H9 (cell line): Measurements from ENCODE around the gene NUP85. TPM values are rescaled to one million over a fixed set of nuclear protein-coding genes. Genes with fewer than 3 reads are reported as not detected.

Experiments used
- DNase-seq: peaks from one replicate; pipeline ENCODE4 v3.0.0-alpha.2; 2017
- H2AFZ ChIP-seq: one replicate; pipeline ENCODE4 v1.6.1; 2013; ENCODE audit warnings: mild to moderate bottlenecking, low read length, control low read depth, moderate library complexity
- H2AK5ac ChIP-seq: 2 replicates; pipeline ENCODE4 v1.6.1; 2013; ENCODE audit warnings: low read length, control low read depth, mixed read lengths; ENCODE audit not compliant: insufficient read length
- H2BK120ac ChIP-seq: one replicate; pipeline ENCODE4 v1.6.1; 2013; ENCODE audit warnings: low read depth, mild to moderate bottlenecking, low read length, control low read depth, inconsistent platforms; ENCODE audit not compliant: poor library complexity, severe bottlenecking
- H2BK12ac ChIP-seq: 2 replicates; pipeline ENCODE4 v1.6.1; 2013; ENCODE audit warnings: low read length, control low read depth, mixed read lengths, low read depth; ENCODE audit not compliant: insufficient read length
- H2BK15ac ChIP-seq: 2 replicates; pipeline ENCODE4 v1.6.1; 2013; ENCODE audit warnings: low read depth, low read length, control low read depth
- H2BK20ac ChIP-seq: one replicate; pipeline ENCODE4 v1.6.1; 2013; ENCODE audit warnings: low read depth, mild to moderate bottlenecking, low read length, control low read depth, inconsistent platforms; ENCODE audit not compliant: poor library complexity, severe bottlenecking
- H2BK5ac ChIP-seq: 2 replicates; pipeline ENCODE4 v1.6.1; 2013; ENCODE audit warnings: low read length, control low read depth, mixed read lengths; ENCODE audit not compliant: insufficient read length
- H3K14ac ChIP-seq: 2 replicates; pipeline ENCODE4 v1.6.1; 2013; ENCODE audit warnings: low read length, control low read depth; ENCODE audit not compliant: insufficient read depth
- H3K18ac ChIP-seq: 2 replicates; pipeline ENCODE4 v1.6.1; 2013; ENCODE audit warnings: low read depth, mild to moderate bottlenecking, mixed read lengths, low read length, control low read depth; ENCODE audit not compliant: insufficient read length
- H3K23ac ChIP-seq: 2 replicates; pipeline ENCODE4 v1.6.1; 2013; ENCODE audit warnings: low read length, control low read depth, mixed read lengths, low read depth; ENCODE audit not compliant: insufficient read length
- H3K23me2 ChIP-seq: 2 replicates; pipeline ENCODE4 v1.6.1; 2013; ENCODE audit warnings: low read depth, mild to moderate bottlenecking, mixed read lengths, low read length, control low read depth; ENCODE audit not compliant: insufficient read length, poor library complexity, severe bottlenecking
- H3K27ac ChIP-seq: 2 replicates; pipeline ENCODE4 v1.5.1; 2013; ENCODE audit warnings: low read length, control low read depth, mixed read lengths, low read depth; ENCODE audit not compliant: insufficient read length
- H3K27me3 ChIP-seq: 2 replicates; pipeline ENCODE4 v1.6.1; 2013; ENCODE audit warnings: low read length, control low read depth, inconsistent platforms; ENCODE audit not compliant: insufficient read depth
- H3K4ac ChIP-seq: 2 replicates; pipeline ENCODE4 v1.6.1; 2013; ENCODE audit warnings: low read depth, mild to moderate bottlenecking, control low read depth, inconsistent platforms, low read length, moderate library complexity
- H3K4me1 ChIP-seq: 2 replicates; pipeline ENCODE4 v1.6.1; 2013; ENCODE audit warnings: low read length, control low read depth, inconsistent platforms; ENCODE audit not compliant: insufficient read depth
- H3K4me2 ChIP-seq: 2 replicates; pipeline ENCODE4 v1.6.1; 2013; ENCODE audit warnings: low read length, control low read depth, mixed read lengths; ENCODE audit not compliant: insufficient read length, insufficient read depth
- H3K56ac ChIP-seq: 2 replicates; pipeline ENCODE4 v1.6.1; 2013; ENCODE audit warnings: low read depth, mild to moderate bottlenecking, mixed read lengths, low read length, control low read depth; ENCODE audit not compliant: insufficient read length
- H3K79me1 ChIP-seq: 2 replicates; pipeline ENCODE4 v1.6.1; 2013; ENCODE audit warnings: low read depth, mild to moderate bottlenecking, moderate library complexity, low read length, control low read depth, inconsistent platforms; ENCODE audit not compliant: insufficient read depth, poor library complexity, severe bottlenecking
- H3K79me2 ChIP-seq: 2 replicates; pipeline ENCODE4 v1.6.1; 2013; ENCODE audit warnings: low read length, control low read depth, inconsistent platforms; ENCODE audit not compliant: insufficient read depth
- H3K9ac ChIP-seq: 2 replicates; pipeline ENCODE4 v1.6.1; 2013; ENCODE audit warnings: low read length, control low read depth, mixed read lengths; ENCODE audit not compliant: insufficient read length; ENCODE audit errors: extremely low read depth
- H3K9me3 ChIP-seq: one replicate; pipeline ENCODE4 v1.6.1; 2013; ENCODE audit warnings: low read depth, low read length, inconsistent platforms; ENCODE audit not compliant: control insufficient read depth
- H3T11ph ChIP-seq: one replicate; pipeline ENCODE4 v1.6.1; 2013; ENCODE audit warnings: mild to moderate bottlenecking, low read length, control low read depth, inconsistent platforms
- H4K20me1 ChIP-seq: one replicate; pipeline ENCODE4 v1.6.1; 2013; ENCODE audit not compliant: control insufficient read depth, insufficient read length, insufficient read depth
- H4K5ac ChIP-seq: 2 replicates; pipeline ENCODE4 v1.6.1; 2013; ENCODE audit warnings: low read depth, mild to moderate bottlenecking, mixed read lengths, low read length, control low read depth; ENCODE audit not compliant: insufficient read length
- H4K8ac ChIP-seq: replicated peaks from 2 replicates; pipeline ENCODE4 v1.6.1; 2013; ENCODE audit warnings: low read length, control low read depth, mixed read lengths, low read depth; ENCODE audit not compliant: insufficient read length
- H4K91ac ChIP-seq: 2 replicates; pipeline ENCODE4 v1.6.1; 2013; ENCODE audit warnings: low read depth, mild to moderate bottlenecking, moderate library complexity, mixed read lengths, low read length, control low read depth; ENCODE audit not compliant: insufficient read length
- H3K27ac Mint-ChIP-seq, 3 experiments: 2 replicates in 2 of 3; 3 replicates in 1 of 3; pipeline ENCODE4 v1.8.0; 2020 to 2021; ENCODE audit warnings: mixed read lengths in 3 of 3, mild to moderate bottlenecking in 1 of 3, moderate library complexity in 1 of 3
- H3K27me3 Mint-ChIP-seq: 2 replicates; pipeline ENCODE4 v1.8.0; 2021; ENCODE audit warnings: low read depth, mild to moderate bottlenecking, moderate library complexity, mixed read lengths
- H3K36me3 Mint-ChIP-seq, 3 experiments: 2 replicates in 2 of 3; 3 replicates in 1 of 3; pipeline ENCODE4 v1.8.0; 2020 to 2021; ENCODE audit warnings: low read depth in 3 of 3, mixed read lengths in 3 of 3; ENCODE audit not compliant: insufficient read depth in 1 of 3
- H3K4me1 Mint-ChIP-seq, 2 experiments: 2 replicates each; pipeline ENCODE4 v1.8.0; 2020; ENCODE audit warnings: mixed read lengths in 2 of 2
- H3K4me3 Mint-ChIP-seq, 2 experiments: 2 replicates in 1 of 2; 3 replicates in 1 of 2; pipeline ENCODE4 v1.8.0; 2020 to 2021; ENCODE audit warnings: mild to moderate bottlenecking in 2 of 2, mixed read lengths in 2 of 2, moderate library complexity in 1 of 2
- H3K9me3 Mint-ChIP-seq, 2 experiments: 2 replicates in 1 of 2; 3 replicates in 1 of 2; pipeline ENCODE4 v1.8.0; 2020; ENCODE audit warnings: mild to moderate bottlenecking in 2 of 2, mixed read lengths in 2 of 2, moderate library complexity in 1 of 2
- whole genome bisulfite sequencing: extraction: QIAGEN DNeasy Blood & Tissue Kit; methylation state at CpG from one replicate; pipeline ENCODE4 v1.1.7; 2013; ENCODE audit warnings: missing lambda C conversion rate, low lambda C conversion rate, mixed read lengths; ENCODE audit not compliant: insufficient read length; ENCODE audit errors: extremely low coverage; 5-methylcytosine and 5-hydroxymethylcytosine counted together
- total RNA-seq: library from RNA; stranded (reverse); gene quantifications from 2 replicates; pipeline ENCODE4 v1.2.1, GENCODE V29; 2021
- TF ChIP-seq, protein P1 (sequence below): fragments of 200-600 bp; sonication (generic); conservative IDR thresholded peaks from 3 replicates; pipeline ENCODE4 v1.8.0; 2021; ENCODE audit warnings: antibody characterized with exemption, mild to moderate bottlenecking

The NUP85 gene
- total RNA-seq, 1 experiment from 2014 or later, result 145 TPM

DNA sequence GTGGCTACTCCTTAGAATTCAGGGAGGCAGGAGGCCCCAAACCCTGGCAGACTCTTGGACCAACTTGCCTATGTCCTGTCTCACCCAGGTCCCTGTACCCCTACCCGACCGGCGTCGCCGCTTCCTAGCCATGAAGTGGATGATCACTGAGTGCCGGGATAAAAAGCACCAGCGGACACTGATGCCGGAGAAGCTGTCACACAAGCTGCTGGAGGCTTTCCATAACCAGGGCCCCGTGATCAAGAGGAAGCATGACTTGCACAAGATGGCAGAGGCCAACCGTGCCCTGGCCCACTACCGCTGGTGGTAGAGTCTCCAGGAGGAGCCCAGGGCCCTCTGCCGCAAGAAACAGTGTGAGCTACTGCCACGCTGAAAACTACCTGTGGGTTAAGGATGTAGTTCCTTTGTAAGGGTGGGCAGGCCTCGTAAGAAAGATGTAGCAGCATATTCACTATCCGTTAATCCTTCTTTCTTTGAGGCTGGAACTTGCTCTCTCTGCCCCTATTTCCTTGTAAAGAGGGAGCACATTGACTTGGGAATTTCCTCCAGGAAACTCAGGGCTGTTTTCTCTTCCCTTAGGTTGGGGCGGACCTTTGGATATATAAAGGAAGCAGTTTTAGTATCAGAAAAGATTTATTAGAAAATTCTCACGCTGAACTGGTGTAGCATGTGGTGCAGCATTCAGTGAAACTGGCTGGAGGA lies 60.3 kb downstream of the NUP85 start:
- no peak overlapping the region for H2AFZ ChIP-seq
- WGBS, result no CpG with 5 or more reads among the region's 17 CpGs
- Mint-ChIP-seq H3K27me3 (no peaks in the 10 kb centered on the region; the same call in 1 of the 2 replicates), H3K27ac (no peak overlapping the region), H3K4me3 (no peak overlapping the region), H3K36me3 (peaks cover 8 to 50% (median 50%) of the 10 kb centered on the region in 3 experiments; a peak in 6 of 7 replicates), H3K9me3 (no peaks in the 10 kb centered on the region), H3K4me1 (peaks cover 23 to 30% of the 10 kb centered on the region in 2 experiments)
- H4K20me1 ChIP-seq, result no peaks in the 10 kb centered on the region
- no peak overlapping the region for H2BK20ac ChIP-seq
- no peak overlapping the region for H3K14ac ChIP-seq
- H2AK5ac ChIP-seq, result no peak overlapping the region
- H2BK120ac ChIP-seq, result no peak overlapping the region
- H3K79me1 ChIP-seq, result no peaks in the 10 kb centered on the region
- H3K23me2 ChIP-seq, result peaks cover 14% of the 10 kb centered on the region
- H3K9me3 ChIP-seq, result no peaks in the 10 kb centered on the region
- H2BK15ac ChIP-seq, result no peak overlapping the region
- H3K9ac ChIP-seq, result no peak overlapping the region
- no peak overlapping the region for H3K18ac ChIP-seq
- H3K56ac ChIP-seq, result no peak overlapping the region
- H3K4me2 ChIP-seq, result no peak overlapping the region
- H4K8ac ChIP-seq, result no peak overlapping the region
- H3K79me2 ChIP-seq, result peaks cover 4% of the 10 kb centered on the region; the same call in 1 of the 2 replicates
- no peak overlapping the region for H2BK12ac ChIP-seq
- DNase-seq, result no peak
- no peak overlapping the region for H4K5ac ChIP-seq
- H3K23ac ChIP-seq, result no peak overlapping the region
- H2BK5ac ChIP-seq, result no peak overlapping the region
- no peak overlapping the region for H3K4ac ChIP-seq
- TF ChIP-seq, protein P1, sequence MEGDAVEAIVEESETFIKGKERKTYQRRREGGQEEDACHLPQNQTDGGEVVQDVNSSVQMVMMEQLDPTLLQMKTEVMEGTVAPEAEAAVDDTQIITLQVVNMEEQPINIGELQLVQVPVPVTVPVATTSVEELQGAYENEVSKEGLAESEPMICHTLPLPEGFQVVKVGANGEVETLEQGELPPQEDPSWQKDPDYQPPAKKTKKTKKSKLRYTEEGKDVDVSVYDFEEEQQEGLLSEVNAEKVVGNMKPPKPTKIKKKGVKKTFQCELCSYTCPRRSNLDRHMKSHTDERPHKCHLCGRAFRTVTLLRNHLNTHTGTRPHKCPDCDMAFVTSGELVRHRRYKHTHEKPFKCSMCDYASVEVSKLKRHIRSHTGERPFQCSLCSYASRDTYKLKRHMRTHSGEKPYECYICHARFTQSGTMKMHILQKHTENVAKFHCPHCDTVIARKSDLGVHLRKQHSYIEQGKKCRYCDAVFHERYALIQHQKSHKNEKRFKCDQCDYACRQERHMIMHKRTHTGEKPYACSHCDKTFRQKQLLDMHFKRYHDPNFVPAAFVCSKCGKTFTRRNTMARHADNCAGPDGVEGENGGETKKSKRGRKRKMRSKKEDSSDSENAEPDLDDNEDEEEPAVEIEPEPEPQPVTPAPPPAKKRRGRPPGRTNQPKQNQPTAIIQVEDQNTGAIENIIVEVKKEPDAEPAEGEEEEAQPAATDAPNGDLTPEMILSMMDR, result no peak
- H4K91ac ChIP-seq, result no peak overlapping the region
- no peak overlapping the region for H3T11ph ChIP-seq
- no peak overlapping the region for H3K27ac ChIP-seq
- no peaks in the 10 kb centered on the region for H3K4me1 ChIP-seq
- no peaks in the 10 kb centered on the region for H3K27me3 ChIP-seq
